ENCODE results near the gene AQP6.

The AQP6 gene

GRCh38 chr12:49936925-49937324 is 35.8 kb upstream of the AQP6 start:
- no peak for TF ChIP-seq GATA3 (IDR thresholded peaks at IDR 0.05; ENCODE audit: low read depth, low read length)
- no peak for TF ChIP-seq GATA2 (IDR thresholded peaks at IDR 0.05; ENCODE audit: low read depth, low read length)

- TF ChIP-seq GATA3 (IDR thresholded peaks at IDR 0.05; ENCODE audit: low read depth, low read length): no peak
- no peak for TF ChIP-seq GATA2 (IDR thresholded peaks at IDR 0.05; ENCODE audit: low read depth, low read length)
Measured at GRCh38 chr12:49937639-49938300, 35.0 kb upstream of the AQP6 start.

- TF ChIP-seq GATA3 (IDR thresholded peaks at IDR 0.05; ENCODE audit: low read depth, low read length) (no peak), GATA2 (IDR thresholded peaks at IDR 0.05; ENCODE audit: low read depth, low read length) (no peak)
Measured at GRCh38 chr12:49939307-49939706, 33.4 kb upstream of the AQP6 start.

GRCh38 chr12:49939707-49940106 is 33.0 kb upstream of the AQP6 start:
- TF ChIP-seq GATA2 (IDR thresholded peaks at IDR 0.05; ENCODE audit: low read depth, low read length): no peak
- no peak for TF ChIP-seq GATA3 (IDR thresholded peaks at IDR 0.05; ENCODE audit: low read depth, low read length)

DNA sequence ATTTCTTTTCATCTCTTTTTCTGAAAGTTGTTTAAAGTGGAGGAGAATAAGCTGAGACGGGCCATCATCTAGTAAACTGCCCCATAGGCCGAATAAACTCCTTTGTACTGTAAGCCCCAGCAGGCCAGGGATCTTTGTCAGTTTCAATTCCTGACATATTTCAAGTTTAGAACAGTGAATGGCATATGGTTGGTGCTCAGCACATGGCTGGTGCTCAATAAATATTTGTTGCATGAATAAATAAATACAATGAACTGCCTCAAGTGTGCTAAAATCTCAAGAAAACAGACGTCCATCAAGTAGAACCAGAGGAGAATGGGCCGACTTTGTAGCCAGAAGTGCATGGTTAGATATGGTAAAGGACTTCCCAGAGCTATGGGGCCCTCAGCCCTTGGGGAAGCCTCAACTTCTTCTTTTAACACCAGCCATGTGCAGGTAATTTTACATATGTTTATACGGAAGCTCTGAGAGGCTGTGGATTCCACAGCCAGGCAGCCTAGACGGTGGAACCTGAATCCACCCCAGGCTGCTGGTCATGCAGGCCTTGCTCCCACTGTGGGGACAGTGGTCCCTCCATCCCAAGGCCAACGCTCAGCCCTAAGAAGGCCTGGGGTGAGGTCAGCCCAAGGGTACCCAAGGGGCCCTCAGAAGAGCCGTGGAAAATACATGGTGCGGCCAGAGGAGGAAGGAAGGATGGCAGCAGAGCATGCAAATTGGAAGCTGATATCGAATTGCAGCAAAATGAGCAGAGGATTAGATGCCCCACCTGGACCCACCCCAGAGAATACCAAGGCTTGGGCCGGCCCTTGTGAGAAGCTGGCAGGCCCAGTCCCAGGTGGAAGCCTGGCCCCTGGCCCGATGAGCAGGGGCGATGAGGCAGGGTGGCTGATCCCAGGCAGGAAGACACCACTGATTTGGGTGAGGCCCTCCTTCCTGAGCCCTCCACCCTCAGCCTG is 30.9 kb upstream of the AQP6 start:
- TF ChIP-seq GATA2 (IDR thresholded peaks at IDR 0.05; ENCODE audit: low read depth, low read length): no peak
- TF ChIP-seq GATA3 (IDR thresholded peaks at IDR 0.05; ENCODE audit: low read depth, low read length): no peak

GRCh38 chr12:49942512-49942893 is 30.2 kb upstream of the AQP6 start:
- TF ChIP-seq GATA3 (IDR thresholded peaks at IDR 0.05; ENCODE audit: low read depth, low read length) (no peak), GATA2 (IDR thresholded peaks at IDR 0.05; ENCODE audit: low read depth, low read length) (no peak)

- TF ChIP-seq GATA2 (IDR thresholded peaks at IDR 0.05; ENCODE audit: low read depth, low read length) (no peak), GATA3 (IDR thresholded peaks at IDR 0.05; ENCODE audit: low read depth, low read length) (no peak)
Measured at GRCh38 chr12:49942921-49943624, 29.7 kb upstream of the AQP6 start.

DNA sequence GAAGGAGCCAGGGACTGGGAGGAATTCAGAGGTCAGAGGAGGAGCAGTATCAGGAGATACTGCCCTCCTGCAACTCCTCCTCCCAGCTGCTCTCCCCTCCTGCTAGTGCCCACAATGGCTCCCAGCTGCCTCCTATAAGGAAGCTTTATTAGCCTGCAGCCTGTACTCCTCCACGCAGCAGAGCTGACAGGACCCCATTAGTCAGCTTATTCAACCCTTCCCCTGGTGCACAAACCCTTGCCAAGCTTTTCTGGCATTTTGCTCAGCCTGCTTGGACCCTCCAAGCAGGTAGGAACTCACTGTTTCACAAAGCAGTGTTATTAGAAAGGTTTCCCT is 29.2 kb upstream of the AQP6 start:
- no peak for TF ChIP-seq GATA3 (IDR thresholded peaks at IDR 0.05; ENCODE audit: low read depth, low read length)
- no peak for TF ChIP-seq GATA2 (IDR thresholded peaks at IDR 0.05; ENCODE audit: low read depth, low read length)

GRCh38 chr12:49944046-49944445 is 28.7 kb upstream of the AQP6 start:
- TF ChIP-seq GATA2 (IDR thresholded peaks at IDR 0.05; ENCODE audit: low read depth, low read length) (no peak), GATA3 (IDR thresholded peaks at IDR 0.05; ENCODE audit: low read depth, low read length) (no peak)

GRCh38 chr12:49944718-49945117 is 28.0 kb upstream of the AQP6 start:
- no peak for TF ChIP-seq GATA3 (IDR thresholded peaks at IDR 0.05; ENCODE audit: low read depth, low read length)

- TF ChIP-seq GATA3 (IDR thresholded peaks at IDR 0.05; ENCODE audit: low read depth, low read length) (no peak), GATA2 (IDR thresholded peaks at IDR 0.05; ENCODE audit: low read depth, low read length) (no peak)
Measured at GRCh38 chr12:49945394-49946080, 27.2 kb upstream of the AQP6 start.

GRCh38 chr12:49946086-49946485 is 26.7 kb upstream of the AQP6 start:
- no peak for TF ChIP-seq GATA3 (IDR thresholded peaks at IDR 0.05; ENCODE audit: low read depth, low read length)
- TF ChIP-seq GATA2 (IDR thresholded peaks at IDR 0.05; ENCODE audit: low read depth, low read length): no peak

- TF ChIP-seq GATA2 (IDR thresholded peaks at IDR 0.05; ENCODE audit: low read depth, low read length) (no peak), GATA3 (IDR thresholded peaks at IDR 0.05; ENCODE audit: low read depth, low read length) (no peak)
Measured at GRCh38 chr12:49946497-49946896, 26.2 kb upstream of the AQP6 start.

All from SH-SY5Y (cell line).